Stimulated activated CD4-positive, alpha-beta T cell treated with anti-CD3 and anti-CD28 coated beads, Interleukin-1b, Interleukin-23, amount 100 ng/mL, for 24 hours (primary cell): ENCODE measurements around the gene KAT2B.

ENCODE experiments used
- DNase-seq, 4 experiments: peaks; one replicate each; pipeline ENCODE4 v3.0.0-alpha.2; 2020; ENCODE audit warnings: low read depth in 4 of 4, low spot score in 1 of 4

Gene KAT2B

GRCh38 chr3:20142517-20142916 is 102.3 kb downstream of the KAT2B start:
- no peak for DNase-seq

GRCh38 chr3:20143519-20143918 is 103.3 kb downstream of the KAT2B start:
- DNase-seq = no peak

- no peak for DNase-seq
Observed at GRCh38 chr3:20145874-20146273, 105.6 kb downstream of the KAT2B start.

- DNase-seq = no peak
Observed at GRCh38 chr3:20146301-20146700, 106.1 kb downstream of the KAT2B start.

GRCh38 chr3:20147361-20147760 is 107.1 kb downstream of the KAT2B start:
- no peak for DNase-seq

GRCh38 chr3:20148466-20148865 is 108.2 kb downstream of the KAT2B start:
- DNase-seq = no peak

GRCh38 chr3:20154078-20154477 is 113.8 kb downstream of the KAT2B start:
- DNase-seq = no peak

- no peak for DNase-seq
Observed at GRCh38 chr3:20154928-20155327, 114.7 kb downstream of the KAT2B start.

- no peak for DNase-seq
Observed at GRCh38 chr3:20160230-20160629, 120.0 kb downstream of the KAT2B start.

GRCh38 chr3:20161714-20162113 is 121.5 kb downstream of the KAT2B start:
- no peak for DNase-seq

- no peak for DNase-seq
Observed at GRCh38 chr3:20173844-20174410, 133.7 kb downstream of the KAT2B start.

- DNase-seq = no peak
Observed at GRCh38 chr3:20181276-20181675, 141.0 kb downstream of the KAT2B start.

- no peak for DNase-seq
Observed at GRCh38 chr3:20182206-20182605, 142.0 kb downstream of the KAT2B start.

- no peak for DNase-seq
Observed at GRCh38 chr3:20185331-20185678, 145.1 kb downstream of the KAT2B start.

- peak; percentile 98 to 99 (median 98) for DNase-seq
Observed at GRCh38 chr3:20185679-20186599, 145.7 kb downstream of the KAT2B start, which contains the start of gene SGO1. Gene SGO1 (minus strand): TSS chr3:20186206. CDS start chr3:20184027, 2,179 bp downstream.

- DNase-seq = no peak
Observed at GRCh38 chr3:20186600-20187004, 146.4 kb downstream of the KAT2B start.

GRCh38 chr3:20190991-20191390 is 150.7 kb downstream of the KAT2B start:
- DNase-seq = no peak

- no peak for DNase-seq
Observed at GRCh38 chr3:20194793-20195460, 154.7 kb downstream of the KAT2B start.

- DNase-seq = no peak
Observed at GRCh38 chr3:20197775-20198174, 157.5 kb downstream of the KAT2B start.

- DNase-seq = no peak
Observed at GRCh38 chr3:20201143-20201542, 160.9 kb downstream of the KAT2B start.
